Frontal cortex (tissue), 4 donors: ENCODE data around the gene CNTN5. TPM values are rescaled to one million over a fixed set of nuclear protein-coding genes. Genes with fewer than 3 reads are reported as not detected.

Source experiments
- DNase-seq, 2 donors: peaks; one replicate each; pipeline ENCODE4 v3.0.0; 2012; ENCODE audit warnings: low spot score in 2 of 2
- FAIRE-seq: peaks from 2 replicates; lab custom pipeline; 2012; peaks lifted over from hg19 to GRCh38; lab: Jason Lieb, UNC
- total RNA-seq: library from RNA; depleted of rRNA; stranded (reverse); fragments of >200 nt; gene quantifications from one replicate; pipeline ENCODE4 v1.2.3, GENCODE V29; 2014
- donor health status: control.
- donor health status: control.
- donor health status: control.

Gene CNTN5
- total RNA-seq, 1 donor from 2014 or later: 17.9 TPM

- FAIRE-seq: no peak
- no peak for DNase-seq
These were observed 139.7 kb downstream of the CNTN5 start for GRCh38 chr11:99160447-99160846.

- no peak for FAIRE-seq
These were observed 142.1 kb downstream of the CNTN5 start for GRCh38 chr11:99162819-99163218.

GRCh38 chr11:99170591-99170990 lies 149.8 kb downstream of the CNTN5 start:
- no peak for FAIRE-seq
- no peak for DNase-seq

More at GRCh38 chr11:99162819-99163218, 142.1 kb downstream of the CNTN5 start:
- no peak for DNase-seq

- no peak for DNase-seq
These were observed 150.6 kb downstream of the CNTN5 start for GRCh38 chr11:99171330-99171729.

GRCh38 chr11:99176430-99176829 lies 155.7 kb downstream of the CNTN5 start:
- FAIRE-seq: no peak
- no peak for DNase-seq

More at GRCh38 chr11:99171330-99171729, 150.6 kb downstream of the CNTN5 start:
- FAIRE-seq: no peak

GRCh38 chr11:99177446-99177845 lies 156.7 kb downstream of the CNTN5 start:
- FAIRE-seq (no peak), DNase-seq (no peak)

GRCh38 chr11:99184146-99184545 lies 163.4 kb downstream of the CNTN5 start:
- DNase-seq (no peak), FAIRE-seq (no peak)

GRCh38 chr11:99188221-99188620 lies 167.5 kb downstream of the CNTN5 start:
- DNase-seq (no peak), FAIRE-seq (no peak)

GRCh38 chr11:99192716-99193115 lies 172.0 kb downstream of the CNTN5 start:
- no peak for FAIRE-seq
- no peak for DNase-seq

- FAIRE-seq (no peak), DNase-seq (no peak)
These were observed 176.7 kb downstream of the CNTN5 start for GRCh38 chr11:99197477-99197876.

- DNase-seq: no peak
- FAIRE-seq: no peak
These were observed 177.5 kb downstream of the CNTN5 start for GRCh38 chr11:99198215-99198614.

- FAIRE-seq: no peak
- DNase-seq: no peak
These were observed 178.6 kb downstream of the CNTN5 start for GRCh38 chr11:99199341-99199740.

- FAIRE-seq (no peak), DNase-seq (no peak)
These were observed 180.0 kb downstream of the CNTN5 start for GRCh38 chr11:99200720-99201119.

- FAIRE-seq (no peak), DNase-seq (no peak)
These were observed 188.1 kb downstream of the CNTN5 start for GRCh38 chr11:99208813-99209212.

GRCh38 chr11:99229544-99229943 lies 208.8 kb downstream of the CNTN5 start:
- FAIRE-seq (no peak), DNase-seq (no peak)

GRCh38 chr11:99234534-99234933 lies 213.8 kb downstream of the CNTN5 start:
- FAIRE-seq: peak; percentile 70
- DNase-seq: no peak

GRCh38 chr11:99238401-99238800 lies 217.7 kb downstream of the CNTN5 start:
- no peak for DNase-seq
- FAIRE-seq: no peak

- DNase-seq (no peak), FAIRE-seq (no peak)
These were observed 219.7 kb downstream of the CNTN5 start for GRCh38 chr11:99240192-99241030.

GRCh38 chr11:99241066-99241465 lies 220.3 kb downstream of the CNTN5 start:
- FAIRE-seq (no peak), DNase-seq (no peak)

- FAIRE-seq: no peak
- no peak for DNase-seq
These were observed 223.9 kb downstream of the CNTN5 start for GRCh38 chr11:99244613-99245012.

- FAIRE-seq (no peak), DNase-seq (no peak)
These were observed 225.4 kb downstream of the CNTN5 start for GRCh38 chr11:99246199-99246598.

- DNase-seq: no peak
- FAIRE-seq: peak; percentile 37
These were observed 235.9 kb downstream of the CNTN5 start for GRCh38 chr11:99256614-99257013.
